GM19193 (cell line): ENCODE results near the gene ZNF277.

Experiments
- POLR2A ChIP-seq: IDR thresholded peaks from 4 replicates; pipeline ENCODE4 v1.6.1; 2011; ENCODE audit not compliant: insufficient read depth, insufficient read length; ENCODE audit errors: extremely low read depth

Gene ZNF277

DNA sequence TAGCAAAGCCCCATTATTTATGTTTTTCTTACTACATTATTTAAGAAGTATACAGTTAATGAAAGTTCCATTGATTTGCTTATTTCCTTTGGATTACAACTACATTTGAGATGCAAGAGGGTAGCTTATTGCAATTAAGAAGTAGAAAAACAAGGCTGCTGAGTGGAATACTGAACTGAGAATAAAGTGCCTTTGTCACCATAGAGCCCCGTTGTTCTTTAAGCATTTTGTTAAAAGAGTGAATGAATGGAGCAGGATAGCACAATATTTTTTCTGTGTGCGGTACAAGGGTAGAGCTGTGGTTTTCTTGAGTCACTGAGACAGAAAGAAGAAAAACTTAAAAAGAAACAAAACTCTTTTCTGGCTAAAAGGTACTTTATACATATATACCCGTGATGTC, 45.6 kb downstream of the ZNF277 start:
- no peak for TF ChIP-seq POLR2A

DNA sequence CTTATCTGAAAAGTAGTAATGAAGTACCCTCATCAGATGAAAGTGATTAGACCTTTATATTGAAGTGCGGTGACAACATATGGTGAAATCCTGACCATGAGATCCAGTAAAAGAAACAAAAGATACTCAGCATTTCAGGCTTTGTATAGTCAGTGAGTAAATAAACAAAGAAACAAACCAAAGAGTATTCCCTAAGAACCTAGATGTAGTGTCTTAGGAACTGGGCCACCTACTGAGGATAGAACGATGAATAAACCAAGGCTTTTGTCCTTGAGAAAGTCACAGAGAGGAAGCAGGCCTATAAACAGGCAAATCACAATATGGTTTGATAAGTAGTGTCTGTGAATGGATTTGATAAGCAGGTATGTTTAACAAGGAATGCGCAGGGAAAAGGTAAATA, 46.2 kb downstream of the ZNF277 start:
- TF ChIP-seq POLR2A: no peak

DNA sequence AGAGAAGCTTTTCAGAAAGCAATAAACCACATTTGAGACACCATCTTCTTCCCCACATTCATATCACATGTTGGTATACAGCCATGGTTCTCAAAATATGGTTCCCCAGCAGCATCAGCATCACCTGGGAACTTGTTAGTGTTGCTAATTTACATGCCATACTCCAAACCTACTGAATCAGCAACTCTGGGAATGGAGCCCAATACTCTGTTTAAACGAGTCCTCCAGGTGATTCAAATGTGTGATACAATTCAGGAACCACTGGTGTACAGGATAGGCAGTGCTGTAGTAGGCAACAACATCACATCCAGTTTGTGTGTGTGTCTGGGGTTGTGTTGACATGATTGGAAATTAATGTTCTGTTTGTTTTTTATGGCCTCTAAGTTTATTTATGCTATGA, 47.7 kb downstream of the ZNF277 start:
- no peak for TF ChIP-seq POLR2A

DNA sequence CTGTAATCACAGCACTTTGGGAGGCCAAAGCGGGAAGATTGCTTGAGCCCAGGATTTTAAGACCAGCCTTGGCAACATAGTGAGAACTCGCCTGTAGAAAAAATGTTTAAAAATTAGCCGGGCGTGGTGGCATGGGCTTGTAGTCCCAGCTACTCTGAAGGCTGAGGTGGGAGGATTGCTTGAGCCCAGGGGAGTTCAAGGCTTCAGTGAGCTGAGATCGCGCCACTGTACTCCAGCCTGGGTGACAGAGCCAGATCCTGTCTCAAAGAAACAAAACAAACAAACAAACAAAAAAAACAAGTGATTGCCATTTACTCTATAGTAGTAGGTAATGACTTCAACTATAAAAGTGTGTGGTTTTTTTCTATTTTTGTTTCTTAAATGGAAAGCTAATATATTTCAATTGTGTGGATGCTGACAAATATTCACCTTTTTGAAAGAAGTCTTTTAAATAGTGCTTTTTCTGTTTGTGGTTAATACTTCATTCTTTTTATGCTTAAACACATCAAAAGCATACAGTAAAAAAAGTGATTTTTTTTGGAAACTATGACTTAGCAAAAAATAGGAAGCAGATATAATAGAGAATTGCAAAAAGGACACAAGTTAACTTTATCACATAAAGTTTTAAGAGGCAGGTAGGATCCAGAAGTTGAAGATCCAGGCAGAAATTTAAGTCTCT, 48.4 kb downstream of the ZNF277 start:
- TF ChIP-seq POLR2A: no peak

DNA sequence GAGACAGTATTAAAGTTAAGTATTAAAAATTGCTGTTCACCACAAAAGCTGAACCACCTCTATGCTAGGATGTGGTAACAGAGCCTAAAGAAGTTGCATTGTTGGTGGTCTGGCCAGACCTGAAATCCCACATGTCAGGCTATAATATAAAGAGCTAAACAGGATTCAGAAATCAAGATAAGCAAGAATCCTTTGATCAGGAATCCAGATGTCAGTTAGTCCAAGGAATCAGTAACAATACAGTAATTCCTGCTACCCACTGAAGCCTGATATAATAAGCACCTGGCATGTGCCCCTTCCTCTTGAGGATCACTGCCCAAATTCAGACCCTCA, 48.9 kb downstream of the ZNF277 start:
- no peak for TF ChIP-seq POLR2A

DNA sequence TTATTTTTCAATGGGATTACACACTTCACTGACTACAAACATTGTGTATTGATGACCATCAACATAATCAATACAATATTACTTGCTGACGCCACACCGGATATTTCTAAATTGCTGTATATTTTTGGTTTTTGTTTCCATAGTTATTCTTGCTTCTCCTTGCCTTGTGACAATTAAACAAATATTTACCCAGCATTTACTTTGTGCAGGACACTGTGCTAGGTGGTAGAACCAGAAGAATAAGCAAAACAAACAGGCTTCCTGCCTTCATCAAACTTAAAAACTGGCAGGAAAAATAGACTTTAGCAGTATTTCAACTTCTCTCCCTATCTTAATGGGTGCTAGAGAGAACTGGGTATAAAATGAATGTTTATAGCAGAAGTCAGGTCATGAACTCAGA, 50.6 kb downstream of the ZNF277 start:
- no peak for TF ChIP-seq POLR2A

DNA sequence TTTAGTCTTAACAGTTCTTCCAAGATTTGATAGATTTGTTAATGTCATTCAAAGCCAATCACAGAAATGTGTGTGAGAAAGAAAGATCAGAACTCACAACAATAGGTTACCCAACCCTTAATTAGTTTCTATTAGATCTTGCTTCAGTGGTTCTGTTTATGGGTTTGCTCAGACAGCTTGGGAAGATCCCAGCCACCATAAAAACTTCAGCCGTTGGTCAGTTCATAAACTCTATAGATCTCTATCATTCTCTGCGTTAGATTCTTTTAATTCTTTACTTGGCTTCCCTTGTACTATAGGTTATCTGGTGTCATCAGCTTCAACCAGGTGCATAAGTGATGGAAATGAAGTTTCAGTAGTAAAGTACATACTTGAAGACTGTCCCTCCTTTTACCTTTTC, 54.4 kb downstream of the ZNF277 start:
- TF ChIP-seq POLR2A: no peak

DNA sequence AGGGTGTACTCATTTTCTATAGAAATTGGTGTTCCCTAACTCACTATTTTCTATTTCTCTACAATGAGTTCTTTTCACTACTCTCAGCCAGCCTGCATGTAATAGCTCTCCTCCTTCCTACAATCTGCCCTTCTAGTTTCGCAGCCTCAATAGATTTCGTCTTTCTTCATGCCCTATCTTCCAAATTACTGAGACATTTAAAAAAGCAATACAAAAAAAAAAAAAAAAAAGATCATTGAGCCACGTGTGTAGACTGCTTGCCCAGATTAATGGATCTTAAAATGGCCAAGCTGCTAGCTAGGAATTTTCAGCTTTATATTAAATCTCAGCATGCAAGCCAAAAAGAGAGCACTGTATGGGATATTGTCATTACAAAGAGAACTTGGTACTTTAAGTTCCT, 55.5 kb downstream of the ZNF277 start:
- TF ChIP-seq POLR2A: no peak

DNA sequence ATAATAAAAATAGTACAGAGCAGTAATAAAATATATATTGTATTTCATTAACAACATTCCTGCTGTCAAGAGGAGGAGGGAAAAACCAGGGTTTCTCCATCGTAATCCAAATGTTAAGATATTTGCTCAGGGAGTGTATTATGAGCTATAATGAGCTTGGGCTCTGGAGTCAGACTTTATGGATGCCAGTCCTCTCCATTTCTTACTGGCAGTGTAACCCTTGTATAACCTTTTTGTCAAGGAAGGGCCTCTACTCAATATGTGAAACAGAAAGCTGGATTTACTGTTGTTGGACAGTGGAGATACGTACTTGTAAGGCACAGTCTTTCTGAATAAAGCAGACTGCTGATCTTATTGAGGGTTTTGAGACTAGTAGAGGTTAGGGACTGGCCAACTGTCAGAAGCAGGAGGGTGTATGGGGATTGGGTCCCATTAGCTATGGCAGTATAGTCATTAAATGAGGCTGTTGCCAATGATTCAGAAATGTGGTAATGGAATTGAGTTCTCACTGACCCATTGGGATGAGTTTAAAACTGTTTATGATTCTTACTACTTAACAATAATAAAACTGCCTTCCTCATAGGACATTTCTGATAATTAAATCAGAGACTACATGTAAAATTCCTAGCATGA, 56.5 kb downstream of the ZNF277 start:
- TF ChIP-seq POLR2A: no peak

DNA sequence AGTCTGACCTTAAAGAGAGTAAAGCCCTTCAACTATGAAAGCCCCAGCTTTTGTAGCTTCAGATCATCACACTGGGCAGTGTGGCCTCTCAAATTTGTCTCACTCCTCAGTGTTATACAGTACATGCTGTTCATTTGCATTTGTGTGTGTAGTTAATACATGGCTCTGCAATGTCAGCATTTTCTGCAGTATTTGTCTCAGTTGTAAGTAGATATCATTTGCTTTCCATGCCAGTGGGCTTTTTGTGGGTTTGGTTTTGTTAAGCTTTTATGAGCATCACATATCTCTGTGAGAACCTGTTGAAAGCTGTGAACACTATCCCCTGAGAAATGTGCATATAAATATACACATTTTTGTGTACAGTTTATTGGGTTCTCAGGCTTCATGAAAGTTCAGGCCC, 57.0 kb downstream of the ZNF277 start:
- TF ChIP-seq POLR2A: no peak

DNA sequence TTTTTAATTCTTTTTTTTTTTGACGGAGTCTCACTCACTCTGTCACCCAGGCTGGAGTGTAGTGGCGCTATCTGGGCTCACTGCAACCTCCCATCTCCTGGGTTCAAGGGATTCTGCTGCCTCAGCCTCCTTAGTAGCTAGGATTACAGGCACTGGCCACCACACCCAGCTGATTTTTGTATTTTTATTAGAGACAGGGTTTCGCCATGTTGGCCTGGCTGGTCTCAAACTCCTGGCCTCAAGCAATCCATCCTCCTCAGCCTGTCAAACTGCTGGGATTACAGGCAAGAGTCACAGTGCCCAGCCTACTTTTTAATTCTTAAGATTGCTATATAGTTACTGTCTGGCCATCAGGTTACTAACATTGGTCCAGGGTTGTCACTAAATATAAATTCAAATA, 59.6 kb downstream of the ZNF277 start:
- TF ChIP-seq POLR2A: no peak

DNA sequence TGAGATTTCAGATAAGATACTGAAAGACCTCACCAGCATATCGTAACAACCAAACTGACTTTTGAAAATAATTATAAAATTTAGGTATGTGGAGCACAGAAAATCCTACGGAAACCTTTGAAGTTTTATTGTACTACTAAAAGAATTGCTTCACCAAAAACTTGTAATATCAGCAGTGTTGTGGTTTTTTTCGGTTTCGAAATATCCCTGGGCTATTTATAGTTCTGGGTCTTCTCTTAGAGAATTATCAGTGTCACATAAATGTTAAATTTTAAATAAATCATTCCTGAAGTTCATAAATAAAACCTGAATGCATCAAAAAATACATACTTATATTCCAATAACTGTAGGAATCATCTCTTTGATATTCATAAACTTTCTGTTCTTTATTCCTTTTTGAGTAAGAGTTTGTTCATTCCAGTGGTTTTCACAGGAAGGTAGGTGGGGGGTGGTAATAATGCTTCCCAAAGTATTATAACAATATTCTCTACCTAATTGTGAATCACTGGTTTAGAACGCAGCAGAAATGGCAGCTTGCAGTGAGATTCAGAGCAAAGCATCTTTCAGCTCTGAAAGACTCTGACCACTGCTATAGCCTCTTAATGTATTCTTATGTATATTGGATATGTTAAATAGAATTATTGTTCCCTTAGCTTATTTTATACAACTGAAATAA, 60.2 kb downstream of the ZNF277 start:
- no peak for TF ChIP-seq POLR2A

DNA sequence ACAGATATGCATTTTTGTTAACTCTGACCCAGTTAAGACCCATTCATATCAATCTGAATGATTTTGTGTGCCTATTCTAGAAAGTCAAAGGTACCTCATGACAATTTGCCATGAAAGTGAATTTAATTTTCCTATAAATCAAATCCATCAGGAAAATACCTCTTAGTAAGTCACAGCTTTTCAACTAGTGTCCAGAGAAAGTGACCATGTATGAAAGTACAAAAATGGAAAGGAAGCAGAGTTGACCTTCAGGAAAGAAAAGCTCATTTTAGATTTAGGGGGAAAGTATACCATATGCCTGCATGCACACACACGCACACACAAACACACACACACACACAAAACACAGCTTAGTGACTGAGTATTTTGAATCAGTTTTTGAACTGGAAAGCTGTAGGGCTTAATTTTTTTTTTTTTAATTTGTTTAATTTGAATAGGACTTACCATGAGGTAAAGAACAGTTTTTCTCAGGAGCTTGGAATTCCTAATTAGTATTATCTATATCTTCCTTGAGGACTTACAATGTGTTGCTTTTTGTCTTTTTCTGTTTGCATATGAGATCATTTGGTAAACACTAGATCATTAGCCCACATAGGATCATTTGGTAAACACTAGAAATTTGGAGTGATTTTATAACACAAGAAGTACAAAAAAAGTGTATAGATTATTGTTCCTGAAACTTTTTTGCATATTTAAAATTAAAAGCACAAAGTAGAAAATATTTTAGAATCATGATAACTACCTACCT, 61.6 kb downstream of the ZNF277 start:
- TF ChIP-seq POLR2A: no peak

DNA sequence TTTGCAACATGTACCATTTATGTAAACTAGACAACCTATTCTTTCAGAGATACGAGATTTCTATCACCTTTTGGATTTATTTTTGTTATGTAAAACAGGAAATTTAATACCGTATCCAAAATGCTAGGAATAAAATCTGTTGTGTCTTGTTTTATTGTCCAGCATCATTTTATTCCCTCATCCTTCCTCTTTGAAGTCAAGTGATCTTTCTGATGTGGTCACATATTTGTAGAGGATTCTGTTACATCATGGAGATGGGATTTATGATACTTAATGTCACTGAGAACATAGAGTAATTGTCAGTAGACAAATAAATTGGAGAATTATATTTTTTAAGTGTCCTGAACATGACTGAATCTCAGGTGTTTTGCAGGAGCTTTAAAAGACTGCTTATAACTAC, 64.7 kb downstream of the ZNF277 start:
- TF ChIP-seq POLR2A: no peak

DNA sequence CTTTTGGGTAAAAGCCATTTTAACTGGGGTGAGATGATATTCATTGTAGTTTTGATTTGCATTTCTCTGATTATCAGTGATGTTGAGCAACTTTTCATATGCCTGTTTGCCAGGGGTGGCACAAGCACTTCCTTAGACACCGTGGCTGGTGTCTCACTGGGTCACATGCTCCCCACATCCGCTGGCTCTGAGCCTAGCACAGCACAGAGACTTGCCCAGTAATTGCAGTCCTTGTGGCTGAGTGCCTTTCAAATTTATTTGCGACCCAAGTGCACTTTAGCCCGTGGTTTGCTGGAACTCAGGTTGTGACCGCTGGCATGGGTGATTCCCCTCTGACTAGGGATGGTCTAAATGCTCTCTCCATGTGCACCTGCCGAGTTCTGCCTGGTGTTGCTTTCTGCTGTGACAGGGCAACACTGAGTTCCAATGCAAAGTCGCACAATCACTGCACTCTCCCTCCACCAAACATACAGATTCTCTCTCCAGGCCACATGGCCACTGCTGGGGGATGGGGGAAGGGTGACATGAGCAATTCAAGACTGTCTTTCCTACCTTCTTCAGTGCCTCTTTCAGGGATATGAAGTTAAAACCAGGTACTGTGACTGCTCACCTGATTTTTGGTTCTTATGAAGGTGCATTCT, 66.5 kb downstream of the ZNF277 start:
- no peak for TF ChIP-seq POLR2A
